KBM-7 (cell line): ENCODE measurements around the gene PPP2R2D.
"Not testable (repeated sequence)": the region's sequence is repeated elsewhere in the genome, so short reads cannot be mapped to it uniquely, and the experiment has no call there.

Experiments
- DNase-seq: peaks from one replicate; pipeline ENCODE4 v3.0.0-alpha.2; 2015
- in situ Hi-C: fragments of 300-500 bp; cut with MboI; formaldehyde crosslinking; loops from 2 replicates; pipeline ENCODE4 v1.14.3; 2020; ENCODE audit warnings: low sequenced_read_pairs, low pct_unique_long_range_greater_than_20kb, mixed read lengths

Gene PPP2R2D

DNA sequence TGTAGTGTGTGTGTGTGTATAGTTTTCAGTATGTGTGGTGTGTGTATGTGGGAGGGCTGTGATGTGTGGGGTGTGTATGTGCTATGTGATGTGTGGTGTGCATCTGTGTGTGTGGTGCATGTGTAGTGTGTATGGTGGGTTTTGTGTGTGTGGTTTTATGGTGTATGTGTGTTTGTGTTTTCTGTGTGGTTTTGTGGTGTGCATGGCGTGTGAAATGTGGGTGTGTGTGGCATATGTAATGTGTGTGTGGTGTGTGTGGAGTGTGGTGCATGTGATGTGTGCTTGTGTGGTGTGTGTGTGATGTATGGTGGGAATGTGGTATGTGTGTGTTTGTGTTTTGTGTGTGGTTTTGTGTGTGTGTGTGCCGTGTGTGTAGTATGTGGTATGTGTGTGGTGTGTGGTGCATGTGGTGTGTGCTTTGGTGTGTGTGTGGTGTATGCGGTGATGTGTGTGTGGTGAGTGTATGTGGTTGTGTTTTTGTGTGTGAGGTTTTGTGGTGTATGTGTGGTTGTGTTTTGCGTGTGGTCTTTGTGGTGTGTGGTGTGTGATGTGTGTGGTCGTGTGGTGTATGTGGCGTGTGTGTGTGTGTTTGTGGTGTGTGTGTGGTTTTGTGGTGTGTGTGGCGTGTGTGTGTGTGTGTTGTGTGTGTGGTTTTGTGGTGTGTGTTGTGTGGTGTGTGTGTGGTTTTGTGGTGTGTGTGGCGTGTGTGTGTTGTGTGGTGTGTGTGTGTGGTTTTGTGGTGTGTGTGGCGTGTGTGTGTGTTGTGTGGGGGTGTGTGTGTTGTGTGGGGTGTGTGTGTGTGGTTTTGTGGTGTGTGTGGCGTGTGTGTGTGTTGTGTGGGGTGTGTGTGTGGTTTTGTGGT lies 18.0 kb upstream of the PPP2R2D start:
- DNase-seq = no peak
- in situ Hi-C loops = no loop called here

DNA sequence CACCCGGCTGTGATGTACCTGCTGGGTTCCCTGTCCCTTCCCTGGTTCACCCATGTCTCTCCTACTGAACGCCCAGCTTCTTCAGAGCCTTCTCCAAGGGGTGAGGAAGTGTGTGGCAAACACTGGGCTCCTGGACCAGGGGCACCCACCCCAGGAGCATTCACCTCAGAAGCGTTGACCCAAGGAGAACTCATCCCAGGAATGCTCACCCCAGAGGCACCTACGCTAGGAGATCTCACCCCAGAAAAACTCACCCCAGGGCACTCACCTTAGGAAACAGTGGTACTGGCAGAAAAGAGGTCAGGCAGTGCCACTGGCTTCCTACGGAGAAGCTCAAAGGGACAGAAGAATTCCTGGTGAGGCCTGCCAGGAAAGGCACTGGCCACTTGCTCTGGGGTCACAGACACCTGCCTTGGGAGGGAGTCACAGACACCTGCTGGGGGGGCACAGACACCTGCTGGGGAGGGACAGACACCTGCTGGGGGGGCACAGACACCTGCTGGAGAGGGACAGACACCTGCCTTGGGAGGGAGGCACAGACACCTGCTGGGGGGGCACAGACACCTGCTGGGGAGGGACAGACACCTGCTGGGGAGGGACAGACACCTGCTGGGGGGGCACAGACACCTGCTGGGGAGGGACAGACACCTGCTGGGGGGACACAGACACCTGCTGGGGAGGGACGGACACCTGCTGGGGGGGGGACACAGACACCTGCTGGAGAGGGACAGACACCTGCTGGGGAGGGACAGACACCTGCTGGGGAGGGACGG lies 17.0 kb upstream of the PPP2R2D start:
- DNase-seq, in situ Hi-C loops: not testable (repeated sequence)

- in situ Hi-C loops = no loop called here
- DNase-seq = peak; percentile 89
These were observed 15.2 kb upstream of the PPP2R2D start for GRCh38 chr10:131885391-131886165.

DNA sequence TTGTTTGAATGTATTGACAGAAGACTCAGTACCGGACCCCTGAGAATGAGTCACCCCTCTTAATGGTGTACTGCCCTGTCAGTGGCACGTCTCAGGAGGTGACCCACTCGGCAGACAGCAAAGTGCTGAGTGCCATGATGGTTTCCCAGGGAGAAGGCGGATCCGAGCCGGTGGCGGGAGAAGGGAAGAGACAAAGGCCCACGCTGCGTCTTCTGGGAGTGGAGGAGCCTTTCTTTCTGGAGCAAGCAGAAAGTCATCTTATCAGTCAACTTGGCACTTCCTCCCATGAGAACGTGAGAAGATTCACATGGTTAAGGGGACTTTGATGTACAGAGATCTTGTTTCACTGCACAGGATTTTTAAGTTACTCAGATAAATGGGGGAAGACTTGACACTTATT lies 14.6 kb upstream of the PPP2R2D start:
- DNase-seq = no peak
- in situ Hi-C loops = no loop called here

DNA sequence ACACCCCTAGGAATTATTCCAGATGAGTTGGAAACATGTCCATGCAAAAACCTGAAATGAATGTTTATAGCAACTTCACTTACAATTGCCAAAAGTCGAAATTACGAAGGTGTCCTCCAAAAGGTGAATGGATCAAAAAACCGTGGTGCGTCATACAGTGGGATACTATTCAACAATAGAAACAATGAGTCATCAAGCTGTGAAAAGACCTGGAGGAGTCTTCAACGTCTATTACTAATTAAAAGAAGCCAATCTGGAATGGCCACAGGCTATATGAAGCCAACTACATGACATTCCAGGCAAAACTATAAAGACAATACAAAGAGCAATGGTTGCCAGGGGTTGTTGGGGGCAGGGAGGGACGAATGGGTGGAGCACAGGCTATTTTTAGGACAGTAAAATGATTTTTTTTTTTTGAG lies 12.6 kb upstream of the PPP2R2D start:
- in situ Hi-C loops = no loop called here
- DNase-seq = no peak

GRCh38 chr10:131889755-131890154 lies 11.1 kb upstream of the PPP2R2D start:
- in situ Hi-C loops = no loop called here
- DNase-seq = no peak

DNA sequence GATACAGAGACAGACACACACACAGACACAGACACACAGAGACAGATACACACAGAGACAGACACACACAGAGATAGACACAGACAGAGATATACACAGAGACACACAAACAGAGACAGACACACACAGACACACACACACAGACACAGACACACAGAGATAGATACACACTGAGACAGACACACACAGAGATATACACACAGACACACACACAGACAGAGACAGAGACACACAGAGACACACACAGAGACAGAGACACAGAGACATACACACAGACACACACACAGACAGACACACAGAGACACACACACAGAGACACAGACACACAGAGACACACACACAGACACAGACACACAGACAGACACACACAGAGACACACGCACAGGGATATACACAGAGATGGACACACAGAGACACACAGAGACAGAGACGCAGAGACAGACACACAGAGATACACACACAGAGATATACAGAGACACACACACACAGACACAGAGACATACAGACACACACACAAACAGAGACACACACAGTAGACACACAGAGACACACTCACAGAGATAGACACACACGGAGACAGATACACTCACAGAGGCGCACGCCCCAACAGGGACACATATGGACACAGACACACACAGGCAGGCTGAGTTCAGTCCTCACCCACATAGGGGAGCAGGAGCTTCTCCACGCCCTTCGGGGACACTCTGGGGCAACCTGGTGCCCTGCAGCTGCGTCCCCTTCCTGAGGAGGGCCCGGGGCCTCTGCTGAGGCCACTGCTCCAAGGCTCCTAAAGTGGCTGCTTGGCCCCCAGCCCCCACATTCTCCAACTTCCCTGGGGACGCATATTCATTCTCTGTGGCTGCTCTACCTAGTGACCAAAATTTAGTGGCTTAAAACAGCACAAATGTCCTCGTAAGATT lies 10.3 kb upstream of the PPP2R2D start:
- in situ Hi-C loops = no loop called here
- DNase-seq = no peak

- DNase-seq = peak; percentile 47
- in situ Hi-C loops = no loop called here
These were observed 9.4 kb upstream of the PPP2R2D start for GRCh38 chr10:131891196-131891928.

GRCh38 chr10:131891929-131892805 lies 8.6 kb upstream of the PPP2R2D start:
- DNase-seq = no peak
- in situ Hi-C loops = no loop called here

DNA sequence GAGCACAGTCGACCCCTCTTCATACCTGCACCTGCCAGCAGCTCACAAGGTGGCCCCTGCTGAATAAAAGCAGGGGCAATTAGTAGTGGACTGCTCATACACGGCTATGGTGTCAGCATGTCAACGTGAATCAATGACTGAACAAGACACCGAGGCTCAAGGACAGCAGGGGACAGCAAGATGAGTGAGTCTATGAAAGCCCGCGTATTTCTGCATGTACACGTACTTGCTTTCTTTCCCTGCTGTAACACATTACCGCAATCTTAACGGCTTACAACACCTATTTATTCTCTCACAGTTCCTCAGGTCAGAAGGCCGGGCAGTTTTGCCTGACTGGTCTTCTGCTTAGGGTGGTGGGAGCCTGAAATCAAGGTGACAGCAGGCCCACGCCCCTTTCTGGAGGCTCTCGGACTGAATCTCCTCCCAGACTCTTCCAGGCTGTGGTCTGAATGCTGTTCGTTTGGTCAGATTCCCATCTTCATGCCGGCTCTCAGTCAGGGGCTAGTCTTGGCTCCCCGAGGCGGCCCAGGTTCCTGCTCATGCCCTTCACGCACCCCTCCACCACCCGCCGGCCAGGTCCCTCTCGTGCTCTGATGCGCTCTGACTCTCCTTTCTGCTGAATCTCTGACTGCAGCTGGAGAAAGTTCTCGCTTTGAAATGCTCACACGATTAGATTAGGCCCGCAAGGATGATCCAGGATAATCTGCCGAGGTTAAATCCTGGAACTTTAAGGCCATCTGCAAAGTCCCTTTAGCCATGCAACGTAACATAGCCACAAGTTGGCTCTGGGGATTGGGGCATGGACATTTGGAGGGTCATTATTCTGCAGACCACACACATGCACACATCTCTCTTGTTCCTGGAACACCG lies 7.8 kb upstream of the PPP2R2D start:
- DNase-seq = no peak
- in situ Hi-C loops = no loop called here

GRCh38 chr10:131895116-131895515 lies 5.7 kb upstream of the PPP2R2D start:
- DNase-seq = no peak
- in situ Hi-C loops = no loop called here

- peak; percentile 37 for DNase-seq
- in situ Hi-C loops = no loop called here
These were observed 4.4 kb upstream of the PPP2R2D start for GRCh38 chr10:131896403-131896802.

- peak; percentile 94 for DNase-seq
- in situ Hi-C loops = no loop called here
These were observed 3.4 kb upstream of the PPP2R2D start for GRCh38 chr10:131897297-131897899.

DNA sequence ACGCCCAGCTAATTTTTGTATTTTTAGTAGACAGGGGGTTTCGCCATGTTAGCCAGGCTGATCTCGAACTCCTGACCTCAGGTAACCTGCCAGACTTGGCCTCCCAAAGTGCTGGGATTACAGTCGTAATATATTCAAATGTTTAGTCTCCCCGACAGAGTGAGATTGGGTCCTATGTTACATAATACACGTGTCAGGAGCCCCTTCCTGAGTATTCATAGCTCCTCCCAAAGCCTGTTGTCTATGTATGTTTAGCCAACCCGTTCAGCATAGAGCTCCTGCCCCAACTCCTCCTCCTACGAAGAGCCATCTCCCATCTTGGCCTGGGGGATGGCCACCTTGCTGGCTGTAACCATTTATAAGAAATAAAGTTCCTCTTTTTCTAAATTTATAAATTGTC lies 2.7 kb upstream of the PPP2R2D start:
- peak; percentile 15 for DNase-seq
- in situ Hi-C loops = no loop called here

DNA sequence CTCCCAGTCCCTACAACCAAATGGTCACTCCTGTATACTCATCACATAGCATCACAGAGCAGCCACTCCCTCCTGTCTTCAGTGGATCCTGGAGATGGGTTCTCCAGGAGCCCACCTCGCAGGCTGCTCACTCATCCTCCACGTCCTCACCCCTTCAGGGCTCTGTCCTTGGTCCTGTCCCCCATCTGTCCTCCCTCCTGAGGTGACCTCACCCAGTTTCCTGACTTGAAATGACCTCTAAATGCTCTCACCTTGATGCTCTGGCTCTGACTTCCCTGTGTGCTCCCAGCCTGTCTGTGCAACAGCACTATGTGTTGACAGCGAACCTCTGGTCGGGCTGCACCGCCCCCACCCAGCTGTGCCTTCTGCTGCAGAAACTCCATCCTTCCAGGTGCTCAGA lies 2.1 kb upstream of the PPP2R2D start:
- peak; percentile 12 for DNase-seq
- in situ Hi-C loops = no loop called here

DNA sequence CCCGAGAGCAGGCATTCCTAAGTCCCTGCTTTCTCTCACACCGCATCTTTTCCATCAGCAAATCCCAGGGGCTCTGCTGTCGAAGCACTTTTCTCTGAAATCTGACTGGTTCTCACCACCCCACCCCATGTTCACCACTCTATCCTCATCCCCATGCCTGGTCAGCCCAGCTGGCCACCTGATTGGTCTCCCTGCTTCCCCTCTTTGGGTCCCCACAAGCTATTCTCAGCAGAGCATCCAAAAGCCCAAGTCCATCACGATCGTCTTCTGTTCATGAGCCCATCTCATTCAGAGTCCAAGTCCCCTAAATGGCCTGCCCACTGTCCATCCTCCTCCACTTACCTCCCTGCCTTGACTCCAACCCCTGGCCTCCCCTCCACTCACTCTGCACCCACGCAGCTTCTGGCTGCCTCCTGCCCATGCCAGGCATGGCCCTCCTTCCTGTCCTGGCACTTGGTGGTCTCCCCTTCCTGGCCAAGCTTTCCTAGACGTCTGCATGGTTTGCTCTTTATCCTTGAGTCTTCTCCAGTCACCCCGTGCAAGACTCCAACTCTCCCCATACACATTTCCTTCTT lies 1.6 kb upstream of the PPP2R2D start:
- no peak for DNase-seq
- in situ Hi-C loops = no loop called here
